Naive B cell (primary cell): ENCODE measurements around the gene SYCP2. TPM values are rescaled to one million over a fixed set of nuclear protein-coding genes. Genes with fewer than 3 reads are reported as not detected.
"Not testable (repeated sequence)": the region's sequence is repeated elsewhere in the genome, so short reads cannot be mapped to it uniquely, and the experiment has no call there.

Experiments
- ATAC-seq, 2 donors: fragments of 150-1000 bp; cut with Tn5 transposase; 2 replicates each; pipeline ENCODE4 v1.10.0; 2021; ENCODE audit warnings: low read depth in 2 of 2, mild to moderate bottlenecking in 2 of 2, moderate library complexity in 2 of 2
- DNase-seq: peaks from one replicate; pipeline ENCODE4 v3.0.0; 2022
- H3K27ac Mint-ChIP-seq, 6 donors: one replicate each; pipeline ENCODE4 v1.8.0; 2020 to 2022; ENCODE audit warnings: mild to moderate bottlenecking in 6 of 6, mixed read lengths in 6 of 6, moderate library complexity in 5 of 6, inconsistent platforms in 2 of 6
- H3K27me3 Mint-ChIP-seq, 3 donors: one replicate each; pipeline ENCODE4 v1.8.0; 2021 to 2022; ENCODE audit warnings: mixed read lengths in 3 of 3, mild to moderate bottlenecking in 1 of 3
- H3K36me3 Mint-ChIP-seq, 2 donors: one replicate each; pipeline ENCODE4 v1.8.0; 2020 to 2022; ENCODE audit warnings: mixed read lengths in 2 of 2, inconsistent platforms in 1 of 2, mild to moderate bottlenecking in 1 of 2
- H3K4me1 Mint-ChIP-seq, 3 donors: one replicate each; pipeline ENCODE4 v1.8.0; 2020 to 2022; ENCODE audit warnings: mixed read lengths in 3 of 3, inconsistent platforms in 1 of 3, mild to moderate bottlenecking in 1 of 3, moderate library complexity in 1 of 3
- H3K4me3 Mint-ChIP-seq, 8 donors: one replicate each; pipeline ENCODE4 v1.8.0; 2020 to 2022; ENCODE audit warnings: mild to moderate bottlenecking in 8 of 8, mixed read lengths in 8 of 8, moderate library complexity in 8 of 8, inconsistent platforms in 2 of 8
- H3K9me3 Mint-ChIP-seq, 7 donors: one replicate each; pipeline ENCODE4 v1.8.0; 2020 to 2022; ENCODE audit warnings: mixed read lengths in 7 of 7, mild to moderate bottlenecking in 5 of 7, inconsistent platforms in 2 of 7, moderate library complexity in 1 of 7
- polyA plus RNA-seq, 6 donors: library from polyadenylated mRNA; unstranded; fragments of 300-500 nt; fragmentation: Illumina TruSeq; gene quantifications; one replicate each; pipeline ENCODE4 v1.2.3, GENCODE V29; 2021; ENCODE audit warnings: low read depth in 6 of 6

SYCP2 gene
- polyA plus RNA-seq, 6 donors from 2014 or later: 0.10 to 1.1 (median 0.35) TPM; not detected in 1

DNA sequence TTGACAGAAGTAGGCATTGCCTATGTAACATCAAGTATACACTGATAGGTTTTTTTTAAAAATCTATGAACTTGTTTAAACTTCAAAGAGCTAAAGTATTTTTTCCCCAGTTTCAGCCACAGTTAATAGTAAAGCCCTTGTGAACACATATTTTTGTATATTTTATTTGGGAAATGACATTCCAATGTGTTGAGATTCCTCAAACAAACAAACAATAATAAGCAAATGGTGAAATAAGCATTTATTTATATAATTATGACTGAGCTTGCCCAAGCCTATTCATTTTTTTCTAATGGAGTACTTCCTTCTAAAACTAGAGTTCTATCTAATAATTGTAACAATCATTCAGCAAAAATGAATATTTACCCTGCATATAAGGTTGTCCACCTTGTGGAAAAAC is 12.5 kb downstream of the SYCP2 start:
- DNase-seq (no peak), ATAC-seq (no peak)
- peaks cover 0 to 30% (median 8%) of the 10 kb centered on the region in 3 donors for H3K27me3 Mint-ChIP-seq
- H3K4me1 Mint-ChIP-seq: no peaks in the 10 kb centered on the region
- H3K4me3 Mint-ChIP-seq: no peak overlapping the region
- no peak overlapping the region for H3K27ac Mint-ChIP-seq
- no peaks in the 10 kb centered on the region for H3K9me3 Mint-ChIP-seq
- H3K36me3 Mint-ChIP-seq: no peaks in the 10 kb centered on the region

DNA sequence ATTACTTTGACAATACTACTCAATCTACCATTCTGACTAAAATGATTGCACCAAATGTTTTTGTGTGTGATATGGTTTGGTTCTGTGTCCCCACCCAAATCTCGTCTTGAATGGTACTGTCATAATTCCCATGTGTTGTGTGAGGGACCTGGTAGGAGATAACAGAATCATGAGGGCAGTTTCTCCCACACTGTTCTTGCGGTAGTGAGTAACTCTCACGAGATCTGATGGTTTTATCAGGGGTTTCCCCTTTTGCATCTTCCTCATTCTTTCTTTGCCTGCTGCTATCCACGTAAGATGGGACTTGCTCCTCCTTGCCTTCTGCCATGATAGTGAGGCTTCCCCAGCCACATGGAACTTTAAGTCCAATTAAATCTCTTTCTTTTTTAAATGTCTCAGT is 20.8 kb downstream of the SYCP2 start:
- no peak overlapping the region for H3K4me3 Mint-ChIP-seq
- no peak overlapping the region for H3K27ac Mint-ChIP-seq
- H3K9me3 Mint-ChIP-seq: no peaks in the 10 kb centered on the region
- H3K27me3 Mint-ChIP-seq: no peaks in the 10 kb centered on the region
- H3K36me3 Mint-ChIP-seq: no peaks in the 10 kb centered on the region
- DNase-seq (no peak), ATAC-seq (peak in 1 of 2 donors; percentile 37)
- peaks cover 0 to 7% (median 4%) of the 10 kb centered on the region in 3 donors for H3K4me1 Mint-ChIP-seq

DNA sequence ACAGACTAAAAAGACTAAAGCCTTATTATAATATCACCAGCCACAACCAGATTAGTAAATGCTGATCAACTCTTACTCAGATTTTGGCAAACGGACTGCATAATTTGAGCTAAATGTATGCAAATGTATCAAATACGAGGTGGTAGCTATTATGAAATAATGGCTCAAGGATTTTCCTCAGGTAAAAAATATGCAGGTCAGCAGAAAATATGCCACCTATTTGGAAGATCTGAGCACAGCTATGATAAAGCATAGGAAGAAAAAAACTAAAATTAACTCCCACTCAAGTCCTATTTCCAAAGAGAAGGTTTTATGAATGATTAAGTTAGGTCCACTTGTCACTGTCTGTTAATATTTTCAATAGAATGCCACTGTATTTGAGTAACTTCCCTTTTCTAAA is 22.4 kb downstream of the SYCP2 start:
- DNase-seq (no peak), ATAC-seq (no peak)
- H3K9me3 Mint-ChIP-seq: no peaks in the 10 kb centered on the region
- H3K36me3 Mint-ChIP-seq: no peaks in the 10 kb centered on the region
- H3K27ac Mint-ChIP-seq: no peak overlapping the region
- H3K4me3 Mint-ChIP-seq: no peak overlapping the region
- H3K4me1 Mint-ChIP-seq: peaks cover 0 to 7% (median 4%) of the 10 kb centered on the region in 3 donors
- no peaks in the 10 kb centered on the region for H3K27me3 Mint-ChIP-seq

DNA sequence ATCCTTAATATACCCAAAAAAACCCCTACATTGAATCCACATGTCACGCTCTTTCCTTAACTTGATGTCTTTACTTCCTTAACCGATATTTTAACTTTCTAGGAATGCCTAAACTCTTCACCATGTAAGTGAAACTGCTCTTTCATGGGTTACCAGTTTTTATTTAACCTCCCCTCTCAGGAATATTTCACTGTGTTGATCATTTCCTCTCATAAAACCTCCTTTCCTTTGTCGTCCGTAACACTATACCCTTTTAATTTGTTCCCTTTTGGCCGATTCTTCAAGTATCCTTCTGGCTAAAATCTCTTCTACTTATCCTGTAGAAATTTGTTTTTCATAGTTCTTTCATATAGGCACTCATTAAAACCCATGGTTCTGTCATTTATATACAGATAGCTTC is 24.6 kb downstream of the SYCP2 start:
- H3K27ac Mint-ChIP-seq: no peak overlapping the region
- peaks cover 0 to 7% (median 4%) of the 10 kb centered on the region in 3 donors for H3K4me1 Mint-ChIP-seq
- H3K4me3 Mint-ChIP-seq: no peak overlapping the region
- ATAC-seq (no peak), DNase-seq (no peak)
- H3K36me3 Mint-ChIP-seq: no peaks in the 10 kb centered on the region
- peaks cover 5 to 8% (median 8%) of the 10 kb centered on the region in 3 donors for H3K27me3 Mint-ChIP-seq
- H3K9me3 Mint-ChIP-seq: peaks cover 0 to 1% (median 0%) of the 10 kb centered on the region in 7 donors

DNA sequence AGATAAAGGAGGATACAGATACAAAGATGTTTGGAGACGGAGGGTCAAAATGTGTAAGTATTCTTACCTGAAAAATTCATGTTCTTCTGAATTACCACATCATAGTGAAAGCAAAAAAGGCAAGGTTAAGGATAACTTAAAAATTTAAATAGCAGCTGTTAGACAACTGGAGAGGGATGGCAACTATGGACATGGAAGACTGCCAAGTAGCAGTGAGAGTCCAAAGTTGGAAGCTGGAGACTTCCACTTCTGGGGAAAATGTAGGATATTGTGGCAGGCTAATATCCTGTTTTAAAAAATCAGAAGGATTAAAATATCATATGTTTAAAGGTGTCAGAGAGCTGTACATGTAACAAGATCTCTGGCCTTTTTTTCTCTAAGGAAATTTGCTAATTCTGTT is 29.8 kb downstream of the SYCP2 start:
- DNase-seq: no peak
- no peaks in the 10 kb centered on the region for H3K4me1 Mint-ChIP-seq
- H3K4me3 Mint-ChIP-seq: no peak overlapping the region
- no peak for ATAC-seq
- H3K36me3 Mint-ChIP-seq: no peaks in the 10 kb centered on the region
- H3K9me3 Mint-ChIP-seq: peaks cover 0 to 1% (median 0%) of the 10 kb centered on the region in 7 donors
- H3K27me3 Mint-ChIP-seq: peaks cover 16 to 32% (median 20%) of the 10 kb centered on the region in 3 donors
- no peak overlapping the region for H3K27ac Mint-ChIP-seq

DNA sequence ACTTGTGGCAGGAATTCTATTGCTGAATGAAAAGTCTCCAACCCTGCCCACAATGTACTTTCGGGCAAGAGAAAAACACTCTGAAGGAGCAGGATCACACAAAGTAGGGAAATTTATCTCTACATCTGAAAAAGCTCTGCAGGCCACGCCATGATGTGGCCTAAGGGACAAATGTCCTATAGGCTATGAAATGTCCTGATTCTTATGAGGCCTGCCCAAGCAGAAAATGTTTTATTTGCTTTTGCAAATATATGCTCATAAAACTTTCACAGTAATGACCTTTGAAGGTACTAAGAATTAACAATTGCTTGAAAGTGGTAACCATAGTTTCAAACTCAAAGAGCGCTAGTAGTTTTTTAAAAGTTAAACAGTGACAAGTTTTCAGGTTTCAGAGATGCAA is 31.0 kb downstream of the SYCP2 start:
- Mint-ChIP-seq H3K27ac (no peak overlapping the region), H3K4me1 (no peaks in the 10 kb centered on the region), H3K27me3 (peaks cover 18 to 37% (median 20%) of the 10 kb centered on the region in 3 donors), H3K4me3 (no peak overlapping the region), H3K9me3 (peaks cover 0 to 1% (median 0%) of the 10 kb centered on the region in 7 donors), H3K36me3 (peaks cover 0 to 3% of the 10 kb centered on the region in 2 donors)
- ATAC-seq (no peak), DNase-seq (no peak)

DNA sequence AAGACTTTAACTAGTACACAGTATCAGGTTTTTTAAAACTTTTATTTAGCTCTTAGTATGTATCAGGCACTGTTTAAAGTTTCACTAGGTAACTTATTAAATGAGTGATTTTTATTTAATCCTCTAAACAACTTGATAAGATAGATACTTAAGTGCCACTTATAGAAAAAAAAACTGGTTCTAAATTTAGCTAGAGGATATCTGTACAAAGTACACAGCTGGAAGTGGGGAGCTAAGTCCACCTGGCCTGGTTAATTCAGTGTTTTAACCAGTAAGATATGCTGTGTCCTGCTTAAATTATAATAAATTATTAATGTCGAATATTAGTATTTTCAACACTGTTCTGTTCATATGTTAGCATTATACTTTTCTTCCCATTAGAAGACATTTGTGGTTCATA is 37.5 kb downstream of the SYCP2 start:
- DNase-seq: no peak
- ATAC-seq: no peak
- no peak overlapping the region for H3K27ac Mint-ChIP-seq
- peaks cover 12 to 49% (median 17%) of the 10 kb centered on the region in 3 donors for H3K27me3 Mint-ChIP-seq
- peaks cover 8 to 12% (median 10%) of the 10 kb centered on the region in 3 donors for H3K4me1 Mint-ChIP-seq
- H3K9me3 Mint-ChIP-seq: peaks cover 0 to 4% (median 0%) of the 10 kb centered on the region in 7 donors
- no peak overlapping the region for H3K4me3 Mint-ChIP-seq
- peaks cover 0 to 8% of the 10 kb centered on the region in 2 donors for H3K36me3 Mint-ChIP-seq

DNA sequence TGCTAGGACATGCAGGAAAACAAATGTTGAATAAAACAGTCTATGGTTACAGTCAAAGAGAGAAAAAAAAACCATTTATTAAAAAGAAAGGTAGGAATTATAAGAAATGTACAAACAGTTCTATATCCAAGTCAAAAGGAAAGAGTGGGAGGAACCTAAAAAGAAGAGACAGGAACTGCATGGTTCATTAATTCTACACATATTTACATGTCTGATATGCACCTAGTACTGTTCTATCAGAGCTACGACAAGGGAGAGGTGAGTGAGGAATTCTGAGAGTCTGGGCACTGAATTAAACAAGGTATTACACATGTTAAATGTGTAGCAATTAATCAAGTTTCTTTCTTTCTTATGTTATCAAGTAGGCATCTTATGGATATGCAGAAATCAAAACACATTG is 41.9 kb downstream of the SYCP2 start:
- ATAC-seq: peak; percentile 40 to 60
- Mint-ChIP-seq H3K36me3 (no peaks in the 10 kb centered on the region), H3K27me3 (peaks cover 5 to 35% (median 19%) of the 10 kb centered on the region in 3 donors), H3K4me3 (peak overlapping the region in 2 of 8 donors; percentile 32 to 34), H3K4me1 (peaks cover 16 to 20% (median 19%) of the 10 kb centered on the region in 3 donors), H3K27ac (peak overlapping the region in 2 of 6 donors; percentile 34 to 76), H3K9me3 (peaks cover 0 to 3% (median 0%) of the 10 kb centered on the region in 7 donors)
- DNase-seq: peak; percentile 0

DNA sequence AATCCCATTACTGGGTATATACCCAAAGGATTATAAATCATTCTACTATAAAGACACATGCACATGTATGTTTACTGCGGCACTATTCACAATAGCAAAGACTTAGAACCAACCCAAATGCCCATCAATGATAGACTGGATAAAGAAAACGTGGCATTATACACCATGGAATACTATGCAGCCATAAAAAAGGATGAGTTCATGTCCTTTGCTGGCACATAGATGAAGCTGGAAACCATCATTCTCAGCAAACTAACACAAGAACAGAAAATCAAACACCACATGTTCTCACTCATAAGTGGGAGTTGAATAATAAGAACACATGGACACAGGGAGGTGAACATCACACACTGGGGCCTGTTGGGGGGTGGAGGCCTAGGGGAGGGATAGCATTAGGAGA is 43.4 kb downstream of the SYCP2 start:
- not testable (repeated sequence) for H3K27ac Mint-ChIP-seq, H3K36me3 Mint-ChIP-seq, H3K9me3 Mint-ChIP-seq, H3K4me3 Mint-ChIP-seq, DNase-seq, ATAC-seq
- Mint-ChIP-seq H3K4me1 (peaks cover 16 to 20% (median 19%) of the 10 kb centered on the region in 3 donors), H3K27me3 (peaks cover 0 to 28% (median 19%) of the 10 kb centered on the region in 3 donors)

DNA sequence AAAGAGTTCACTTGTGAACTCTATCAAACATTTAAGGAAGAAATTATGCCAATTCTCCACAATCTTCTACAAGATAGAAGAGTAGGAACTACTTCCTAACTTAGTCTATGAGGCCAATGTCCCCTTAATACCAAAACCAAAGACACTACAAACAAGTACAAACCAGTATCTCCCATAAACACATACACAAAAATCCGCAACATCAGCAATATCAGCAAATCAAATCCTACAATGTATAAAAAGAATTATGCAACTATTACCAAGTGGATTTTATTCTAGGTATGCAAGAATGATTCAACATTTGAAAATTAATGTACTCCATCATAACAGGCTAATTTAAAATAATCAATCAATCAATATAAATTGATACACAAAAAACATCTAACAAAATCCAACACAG is 45.4 kb downstream of the SYCP2 start:
- DNase-seq (no peak), ATAC-seq (no peak)
- Mint-ChIP-seq H3K27me3 (peaks cover 0 to 13% (median 9%) of the 10 kb centered on the region in 3 donors), H3K27ac (no peak overlapping the region), H3K4me3 (no peak overlapping the region), H3K9me3 (peaks cover 0 to 3% (median 0%) of the 10 kb centered on the region in 7 donors), H3K4me1 (peaks cover 16 to 20% (median 19%) of the 10 kb centered on the region in 3 donors), H3K36me3 (peaks cover 0 to 5% of the 10 kb centered on the region in 2 donors)

DNA sequence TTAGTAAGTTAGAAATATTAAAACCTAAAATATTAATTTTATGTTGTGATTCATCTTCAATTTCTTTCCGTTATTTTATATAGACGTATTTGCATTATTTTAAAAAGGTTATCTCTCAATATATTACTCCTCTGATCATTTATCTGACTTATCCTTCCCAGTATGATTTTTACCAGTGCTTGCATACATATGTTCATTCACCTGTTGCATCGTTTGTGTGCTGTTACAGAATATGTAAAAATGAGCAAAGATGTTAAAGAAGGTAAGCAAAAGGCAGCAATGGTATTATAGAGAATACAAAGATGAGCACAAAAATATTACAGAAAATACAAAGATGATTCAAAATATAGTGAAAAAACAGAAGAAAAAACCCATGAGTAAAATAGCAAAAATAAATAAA is 48.9 kb downstream of the SYCP2 start:
- Mint-ChIP-seq H3K4me3 (no peak overlapping the region), H3K27ac (no peak overlapping the region), H3K27me3 (peaks cover 0 to 13% (median 9%) of the 10 kb centered on the region in 3 donors), H3K9me3 (peaks cover 0 to 3% (median 0%) of the 10 kb centered on the region in 7 donors), H3K4me1 (no peaks in the 10 kb centered on the region), H3K36me3 (peaks cover 0 to 5% of the 10 kb centered on the region in 2 donors)
- DNase-seq (no peak), ATAC-seq (no peak)

DNA sequence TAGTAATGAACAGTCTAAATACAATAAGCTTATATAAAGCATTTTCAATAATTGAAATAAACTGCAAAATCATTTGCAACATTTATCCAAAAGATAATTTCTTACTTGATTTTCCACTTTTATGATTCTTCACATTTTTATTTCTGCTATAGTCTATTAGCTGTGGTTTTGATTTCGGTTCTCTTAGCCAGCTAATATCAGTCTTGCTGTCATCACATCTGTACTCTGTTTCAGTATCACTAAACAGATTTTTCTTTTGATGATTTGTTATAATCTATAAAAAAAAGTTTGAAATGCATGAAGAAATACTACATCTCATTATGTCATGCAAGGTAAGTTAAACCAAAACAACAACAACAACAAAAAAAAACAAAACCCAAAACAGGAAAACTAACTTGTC is 53.2 kb downstream of the SYCP2 start:
- DNase-seq (no peak), ATAC-seq (no peak)
- Mint-ChIP-seq H3K27ac (no peak overlapping the region), H3K27me3 (peaks cover 0 to 8% (median 0%) of the 10 kb centered on the region in 3 donors), H3K4me3 (no peak overlapping the region), H3K36me3 (peaks cover 0 to 5% of the 10 kb centered on the region in 2 donors), H3K4me1 (no peaks in the 10 kb centered on the region), H3K9me3 (no peaks in the 10 kb centered on the region)

DNA sequence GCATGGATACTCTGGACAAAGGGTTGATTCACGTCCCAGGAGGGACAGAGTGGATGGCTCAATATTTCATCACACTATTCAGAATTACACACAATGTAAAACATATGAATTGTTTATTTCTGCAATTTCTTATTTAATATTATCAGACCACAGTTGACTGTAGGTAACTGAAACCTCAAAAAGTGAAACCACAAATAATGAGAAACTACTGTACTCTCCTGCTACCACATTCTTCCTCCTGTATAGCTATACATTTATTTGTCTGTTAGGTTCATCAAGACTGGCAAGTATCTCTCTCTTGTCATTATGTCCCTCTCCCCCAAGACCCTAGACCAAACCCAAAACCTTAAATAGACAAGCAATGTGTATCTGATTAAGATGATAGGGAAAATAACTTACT is 60.0 kb downstream of the SYCP2 start:
- H3K27ac Mint-ChIP-seq: no peak overlapping the region
- DNase-seq (no peak), ATAC-seq (no peak)
- no peaks in the 10 kb centered on the region for H3K4me1 Mint-ChIP-seq
- H3K4me3 Mint-ChIP-seq: no peak overlapping the region
- peaks cover 0 to 8% (median 4%) of the 10 kb centered on the region in 3 donors for H3K27me3 Mint-ChIP-seq
- H3K36me3 Mint-ChIP-seq: no peaks in the 10 kb centered on the region
- H3K9me3 Mint-ChIP-seq: no peaks in the 10 kb centered on the region

DNA sequence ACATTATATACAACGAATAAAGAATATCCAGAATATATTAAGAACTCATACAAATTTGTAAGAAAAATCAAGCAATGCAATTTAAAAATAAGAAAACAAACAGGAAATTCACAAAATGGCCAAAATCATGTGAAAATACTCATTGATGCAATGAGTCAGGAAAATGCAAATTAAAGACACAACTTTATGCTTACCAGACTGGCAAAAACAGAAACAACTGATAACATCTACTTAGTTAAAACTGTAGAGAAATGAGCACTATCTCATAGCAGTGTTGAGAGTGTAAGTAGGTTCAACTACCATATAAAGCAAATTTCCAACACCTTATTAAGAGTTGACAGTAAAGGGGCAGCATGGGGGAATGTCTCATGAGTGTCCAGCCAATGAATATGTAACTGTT is 62.3 kb downstream of the SYCP2 start:
- Mint-ChIP-seq H3K4me3 (no peak overlapping the region), H3K9me3 (no peaks in the 10 kb centered on the region), H3K4me1 (no peaks in the 10 kb centered on the region), H3K27ac (no peak overlapping the region), H3K27me3 (peaks cover 0 to 8% (median 4%) of the 10 kb centered on the region in 3 donors), H3K36me3 (no peaks in the 10 kb centered on the region)
- no peak for DNase-seq
- no peak for ATAC-seq

DNA sequence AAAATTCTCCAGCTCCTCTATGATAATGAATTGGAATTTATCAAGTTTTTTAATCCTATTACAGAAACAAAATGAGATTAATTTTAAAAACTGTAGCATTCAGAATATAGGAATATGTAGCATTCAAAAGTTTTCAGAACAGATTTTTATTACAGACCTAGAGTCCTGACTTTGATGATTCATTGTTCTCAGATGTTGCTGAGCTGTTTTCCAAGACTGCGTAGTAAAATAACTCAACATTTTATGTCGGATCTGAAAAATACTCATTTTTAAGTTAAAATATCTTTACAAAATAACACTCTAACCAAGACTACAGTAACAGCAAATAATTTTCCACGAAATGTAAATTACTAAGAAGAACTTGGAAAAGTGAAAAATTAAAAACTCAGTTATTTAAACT is 67.1 kb downstream of the SYCP2 start:
- no peak for DNase-seq
- Mint-ChIP-seq H3K36me3 (peaks cover 5% of the 10 kb centered on the region in 2 donors), H3K4me3 (no peak overlapping the region), H3K9me3 (no peaks in the 10 kb centered on the region), H3K27ac (no peak overlapping the region), H3K4me1 (no peaks in the 10 kb centered on the region), H3K27me3 (peaks cover 16 to 18% (median 18%) of the 10 kb centered on the region in 3 donors)
- no peak for ATAC-seq
